ENCODE results near the gene TAS1R2. TPM values are rescaled to one million over a fixed set of nuclear protein-coding genes. Genes with fewer than 3 reads are reported as not detected.

TAS1R2 gene
- total RNA-seq, 1 donor from 2014 or later, result not detected

DNA sequence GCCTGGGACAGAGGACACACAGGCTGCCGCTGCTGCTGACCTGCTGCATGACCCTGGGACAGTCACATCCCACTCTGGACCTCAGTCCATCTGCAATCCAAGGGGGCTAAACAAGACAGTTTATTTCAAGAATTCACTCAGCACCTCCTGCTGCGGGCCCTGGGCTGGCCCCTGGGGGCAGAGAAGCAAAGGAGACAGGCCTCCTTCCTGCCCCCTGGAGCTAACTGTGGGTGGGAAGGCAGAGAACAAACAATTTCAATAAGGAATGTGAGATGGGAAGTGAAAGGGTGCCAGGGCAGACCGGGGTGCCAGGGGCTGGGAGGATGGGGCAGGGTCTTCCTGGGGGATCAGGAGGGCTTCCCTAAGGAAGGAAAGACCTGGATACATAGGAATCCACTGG lies 60.0 kb downstream of the TAS1R2 start:
- no peak for DNase-seq

GRCh38 chr1:18798946-18799345 lies 60.5 kb downstream of the TAS1R2 start:
- no peak for DNase-seq

- no peak for DNase-seq
These were observed 60.9 kb downstream of the TAS1R2 start for GRCh38 chr1:18798533-18798932.

GRCh38 chr1:18796950-18797349 lies 62.5 kb downstream of the TAS1R2 start:
- no peak for DNase-seq

DNA sequence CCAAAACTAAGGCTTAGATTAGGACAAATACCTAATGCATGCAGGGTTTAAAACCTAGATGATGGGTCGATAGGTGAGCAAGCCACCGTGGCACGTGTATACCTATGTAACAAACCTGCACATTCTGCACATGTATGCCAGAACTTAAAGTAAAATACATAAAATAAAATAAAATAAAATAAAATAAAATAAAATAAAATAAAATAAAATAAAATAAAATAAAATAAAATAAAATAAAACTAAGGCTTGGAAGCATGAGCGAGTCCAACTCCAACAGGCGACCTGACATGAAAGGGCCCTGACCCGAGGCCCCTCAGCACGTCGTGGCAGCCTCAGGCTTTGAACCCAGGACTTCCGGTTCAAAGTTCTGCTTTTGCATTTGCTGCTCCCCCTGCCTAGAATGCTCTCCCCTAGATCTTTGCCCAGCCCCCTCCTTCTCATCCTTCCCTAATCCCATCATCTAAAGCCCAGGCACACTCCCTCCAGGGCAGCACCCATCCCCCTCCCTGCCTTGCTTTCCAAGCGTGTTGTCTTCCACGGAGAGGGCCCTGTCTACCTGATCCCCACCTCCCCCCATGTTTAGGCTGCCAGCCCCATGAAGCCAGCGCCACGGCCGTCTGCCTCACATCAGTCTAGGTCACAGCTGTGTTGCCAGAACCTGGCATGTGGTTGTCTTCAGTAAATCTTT lies 64.3 kb downstream of the TAS1R2 start:
- DNase-seq, result no peak

- no peak for DNase-seq
These were observed 64.9 kb downstream of the TAS1R2 start for GRCh38 chr1:18794561-18794960.

DNA sequence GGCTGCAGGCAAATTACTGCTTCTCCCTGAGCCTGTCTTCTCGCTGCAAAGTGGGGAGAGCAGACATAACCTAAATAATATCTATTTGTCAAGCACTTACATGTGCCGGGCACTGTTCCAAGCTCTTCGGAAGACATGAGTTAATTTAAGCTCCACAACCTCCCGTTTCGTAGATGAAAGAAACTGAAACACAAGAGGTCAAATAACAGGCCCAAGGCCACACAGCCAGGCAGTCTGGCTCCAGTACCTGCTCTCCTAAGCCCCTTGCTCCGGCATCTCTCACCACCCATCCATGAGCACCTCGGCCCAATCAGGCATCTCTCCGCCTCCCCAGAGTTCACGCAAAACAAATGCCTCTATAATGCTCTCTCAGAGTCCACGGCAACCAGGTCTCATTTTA lies 65.4 kb downstream of the TAS1R2 start:
- no peak for DNase-seq

DNA sequence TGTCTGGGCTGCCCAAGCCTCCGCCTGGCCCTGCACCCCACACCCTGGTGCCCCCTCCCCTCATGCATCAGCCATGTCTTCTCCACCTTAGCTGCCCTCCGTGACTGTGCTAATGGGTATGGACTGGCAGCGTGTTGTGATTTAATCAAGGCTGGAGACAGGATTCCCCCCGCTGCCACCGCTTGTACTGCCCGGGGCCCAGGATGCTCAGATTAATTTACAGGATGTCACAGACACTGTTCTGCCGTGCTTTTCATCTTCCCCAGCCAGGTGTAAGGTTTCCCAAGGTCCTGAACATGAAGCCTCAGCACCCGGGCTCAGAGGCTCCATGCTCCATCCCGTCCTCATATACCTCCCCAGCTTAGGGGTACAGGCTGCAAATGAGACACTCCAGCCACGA lies 66.3 kb downstream of the TAS1R2 start:
- DNase-seq, result no peak

GRCh38 chr1:18792747-18793146 lies 66.7 kb downstream of the TAS1R2 start:
- DNase-seq, result no peak

Small RNA genes lying within 50 kb of the gene (small RNA-seq; reads per million reads assigned to genes)
- not detected for gene MIR1290 (ENCODE audit: low replicate concordance)
- not detected for gene MIR4695 (ENCODE audit: low replicate concordance)

Other genes with a start within 250 kb of the TAS1R2 start
- 1.4 TPM for gene PAX7, start 228.8 kb downstream of the TAS1R2 start, total RNA-seq
- 8.6 TPM for gene ALDH4A1, start 42.9 kb upstream of the TAS1R2 start, total RNA-seq
- gene IFFO2, start 97.0 kb upstream of the TAS1R2 start, total RNA-seq, result 39.2 TPM